ENCODE data around the gene MBNL1. TPM values are rescaled to one million over a fixed set of nuclear protein-coding genes. Genes with fewer than 3 reads are reported as not detected.

MBNL1 gene
- total RNA-seq, 1 donor from 2014 or later, result 79.5 TPM

GRCh38 chr3:152277198-152277597 is 8.5 kb downstream of the MBNL1 start:
- no peaks in the 10 kb centered on the region for H3K36me3 ChIP-seq (ENCODE audit: control insufficient read depth, insufficient read depth, low read length)
- FAIRE-seq, result no peak
- no peak for DNase-seq (ENCODE audit: low read depth)
- no peak overlapping the region for H3K4me3 ChIP-seq (ENCODE audit: low read depth, low read length)
- TF ChIP-seq CTCF (IDR thresholded peaks at IDR 0.05; ENCODE audit: insufficient read depth, low read length, severe bottlenecking), result no peak
- no peaks in the 10 kb centered on the region for H3K27me3 ChIP-seq (ENCODE audit: control insufficient read depth, insufficient read depth, low read length)

- Histone ChIP-seq H3K27me3 (ENCODE audit: control insufficient read depth, insufficient read depth, low read length) (no peaks in the 10 kb centered on the region), H3K36me3 (ENCODE audit: control insufficient read depth, insufficient read depth, low read length) (no peaks in the 10 kb centered on the region), H3K4me3 (ENCODE audit: low read depth, low read length) (no peak overlapping the region)
- no peak for DNase-seq (ENCODE audit: low read depth)
- no peak for FAIRE-seq
- no peak for TF ChIP-seq CTCF (IDR thresholded peaks at IDR 0.05; ENCODE audit: insufficient read depth, low read length, severe bottlenecking)
Observed at GRCh38 chr3:152278756-152279427, 10.2 kb downstream of the MBNL1 start.

GRCh38 chr3:152279479-152279878 is 10.8 kb downstream of the MBNL1 start:
- DNase-seq (ENCODE audit: low read depth) (no peak), FAIRE-seq (no peak)
- H3K27me3 ChIP-seq (ENCODE audit: control insufficient read depth, insufficient read depth, low read length), result no peaks in the 10 kb centered on the region
- no peak overlapping the region for H3K4me3 ChIP-seq (ENCODE audit: low read depth, low read length)
- TF ChIP-seq CTCF (IDR thresholded peaks at IDR 0.05; ENCODE audit: insufficient read depth, low read length, severe bottlenecking), result no peak
- H3K36me3 ChIP-seq (ENCODE audit: control insufficient read depth, insufficient read depth, low read length), result no peaks in the 10 kb centered on the region

- Histone ChIP-seq H3K36me3 (ENCODE audit: control insufficient read depth, insufficient read depth, low read length) (no peaks in the 10 kb centered on the region), H3K4me3 (ENCODE audit: low read depth, low read length) (no peak overlapping the region), H3K27me3 (ENCODE audit: control insufficient read depth, insufficient read depth, low read length) (no peaks in the 10 kb centered on the region)
- no peak for TF ChIP-seq CTCF (IDR thresholded peaks at IDR 0.05; ENCODE audit: insufficient read depth, low read length, severe bottlenecking)
- DNase-seq (ENCODE audit: low read depth) (no peak), FAIRE-seq (no peak)
Observed at GRCh38 chr3:152280539-152280938, 11.8 kb downstream of the MBNL1 start.

GRCh38 chr3:152281133-152281713 is 12.5 kb downstream of the MBNL1 start:
- H3K4me3 ChIP-seq (ENCODE audit: low read depth, low read length), result no peak overlapping the region
- FAIRE-seq, result no peak

More at GRCh38 chr3:152281133-152281713, 12.5 kb downstream of the MBNL1 start:
- H3K27me3 ChIP-seq (ENCODE audit: control insufficient read depth, insufficient read depth, low read length), result no peaks in the 10 kb centered on the region
- no peak for TF ChIP-seq CTCF (IDR thresholded peaks at IDR 0.05; ENCODE audit: insufficient read depth, low read length, severe bottlenecking)
- no peaks in the 10 kb centered on the region for H3K36me3 ChIP-seq (ENCODE audit: control insufficient read depth, insufficient read depth, low read length)
- no peak for DNase-seq (ENCODE audit: low read depth)
